LNCAP (cell line): ENCODE measurements around the gene TUT1.

ENCODE experiments used
- CTCF ChIP-seq: fragments of 450-650 bp; IDR thresholded peaks from 2 replicates; pipeline ENCODE4 v1.5.1; 2017; ENCODE audit warnings: mild to moderate bottlenecking

The TUT1 gene

GRCh38 chr11:62591448-62592145, at the start of gene TUT1:
TSS of gene TUT1 (minus strand) at chr11:62591523. CDS start at chr11:62591485, 38 bp downstream.
- TF ChIP-seq CTCF = no peak

- TF ChIP-seq CTCF = no peak
Measured at GRCh38 chr11:62632492-62632891, 41.2 kb upstream of the TUT1 start.

- no peak for TF ChIP-seq CTCF
Measured at GRCh38 chr11:62627713-62628112, 36.4 kb upstream of the TUT1 start.

- TF ChIP-seq CTCF = no peak
Measured at GRCh38 chr11:62622476-62623089, 31.3 kb upstream of the TUT1 start.

GRCh38 chr11:62621567-62622470, 30.5 kb upstream of the TUT1 start, which contains the start of gene B3GAT3:
TSS of gene B3GAT3 (minus strand) at chr11:62621986. CDS start at chr11:62621947, 39 bp downstream.
- no peak for TF ChIP-seq CTCF

- TF ChIP-seq CTCF = no peak
Measured at GRCh38 chr11:62621027-62621566, 29.8 kb upstream of the TUT1 start.

- no peak for TF ChIP-seq CTCF
Measured at GRCh38 chr11:62615521-62615920, 24.2 kb upstream of the TUT1 start.
